OCI-M2 (cell line): ENCODE data around the gene KCNQ2.
"Not testable (repeated sequence)": the region's sequence is repeated elsewhere in the genome, so short reads cannot be mapped to it uniquely, and the experiment has no call there.

Source experiments
- DNase-seq: peaks from one replicate; lab custom pipeline; 2025; ENCODE audit not compliant: unreplicated experiment; lab: John Stamatoyannopoulos, UW

KCNQ2 gene

GRCh38 chr20:63394069-63394919 is 78.2 kb downstream of the KCNQ2 start:
- DNase-seq = no peak

GRCh38 chr20:63393566-63393965 is 78.9 kb downstream of the KCNQ2 start:
- DNase-seq = no peak

- DNase-seq = no peak
Observed at GRCh38 chr20:63392465-63393365, 79.7 kb downstream of the KCNQ2 start.

GRCh38 chr20:63387917-63388316 is 84.5 kb downstream of the KCNQ2 start:
- no peak for DNase-seq

GRCh38 chr20:63387393-63387792 is 85.1 kb downstream of the KCNQ2 start:
- no peak for DNase-seq

GRCh38 chr20:63386491-63386890 is 86.0 kb downstream of the KCNQ2 start:
- DNase-seq = no peak

GRCh38 chr20:63385819-63386218 is 86.6 kb downstream of the KCNQ2 start:
- no peak for DNase-seq

GRCh38 chr20:63384336-63384735 is 88.1 kb downstream of the KCNQ2 start:
- DNase-seq = no peak

GRCh38 chr20:63383556-63383955 is 88.9 kb downstream of the KCNQ2 start:
- DNase-seq = no peak

GRCh38 chr20:63382551-63383300 is 89.7 kb downstream of the KCNQ2 start:
- no peak for DNase-seq

- no peak for DNase-seq
Observed at GRCh38 chr20:63381781-63382431, 90.5 kb downstream of the KCNQ2 start.

GRCh38 chr20:63380346-63380870 is 92.0 kb downstream of the KCNQ2 start:
- DNase-seq = no peak

GRCh38 chr20:63379872-63380271 is 92.6 kb downstream of the KCNQ2 start:
- not testable (repeated sequence) for DNase-seq

GRCh38 chr20:63379296-63379695 is 93.2 kb downstream of the KCNQ2 start:
- DNase-seq = no peak

GRCh38 chr20:63378626-63379025 is 93.8 kb downstream of the KCNQ2 start:
- DNase-seq = no peak

- DNase-seq = no peak
Observed at GRCh38 chr20:63377951-63378381, 94.5 kb downstream of the KCNQ2 start.

- DNase-seq = no peak
Observed at GRCh38 chr20:63377256-63377941, 95.1 kb downstream of the KCNQ2 start.

- DNase-seq = no peak
Observed at GRCh38 chr20:63376283-63377250, 95.9 kb downstream of the KCNQ2 start.

GRCh38 chr20:63375438-63375837 is 97.0 kb downstream of the KCNQ2 start:
- no peak for DNase-seq
